Stimulated activated CD8-positive, alpha-beta memory T cell treated with anti-CD3 and anti-CD28 coated beads, Interleukin-12 subunit alpha, Interleukin-12 subunit beta, amount 100 ng/mL, for 24 hours (primary cell): ENCODE measurements around the gene PAK2.
"Not testable (repeated sequence)": the region's sequence is repeated elsewhere in the genome, so short reads cannot be mapped to it uniquely, and the experiment has no call there.

Experiments
- DNase-seq: peaks from one replicate; pipeline ENCODE4 v3.0.0-alpha.2; 2020; ENCODE audit errors: extremely low read depth

Gene PAK2

DNA sequence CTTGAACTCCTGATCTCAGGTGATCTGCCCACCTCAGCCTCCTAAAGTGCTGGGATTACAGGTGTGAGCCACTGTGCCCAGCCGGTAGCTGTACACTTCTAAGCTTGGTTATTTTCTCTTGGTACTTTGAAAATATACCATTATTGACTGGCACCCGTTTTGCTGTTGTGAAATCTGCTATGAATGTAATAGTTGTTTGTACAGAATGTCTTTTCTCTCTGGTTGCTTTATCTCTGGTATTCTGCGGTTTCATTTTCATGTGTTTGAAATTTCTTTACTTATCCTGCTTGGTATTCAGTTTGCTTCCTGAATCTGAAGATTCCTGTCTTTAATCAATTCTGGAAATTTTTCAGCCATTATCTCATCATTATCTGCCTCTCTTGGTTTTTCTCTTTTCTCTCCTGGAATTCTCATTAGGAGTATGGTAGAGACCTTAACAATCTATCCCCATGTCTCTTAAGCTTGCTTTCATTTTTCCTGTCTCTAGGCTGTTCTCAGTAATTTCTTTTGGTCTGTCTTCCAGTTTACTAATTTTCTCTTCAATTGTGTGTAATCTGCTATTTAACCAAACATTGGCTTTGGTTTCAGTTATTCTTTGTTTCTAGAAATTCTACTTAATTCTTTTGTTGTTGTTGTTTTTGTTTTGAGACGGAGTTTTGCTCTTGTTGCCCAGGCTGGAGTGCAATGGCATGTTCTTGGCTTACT, 2.8 kb upstream of the PAK2 start:
- DNase-seq = no peak

DNA sequence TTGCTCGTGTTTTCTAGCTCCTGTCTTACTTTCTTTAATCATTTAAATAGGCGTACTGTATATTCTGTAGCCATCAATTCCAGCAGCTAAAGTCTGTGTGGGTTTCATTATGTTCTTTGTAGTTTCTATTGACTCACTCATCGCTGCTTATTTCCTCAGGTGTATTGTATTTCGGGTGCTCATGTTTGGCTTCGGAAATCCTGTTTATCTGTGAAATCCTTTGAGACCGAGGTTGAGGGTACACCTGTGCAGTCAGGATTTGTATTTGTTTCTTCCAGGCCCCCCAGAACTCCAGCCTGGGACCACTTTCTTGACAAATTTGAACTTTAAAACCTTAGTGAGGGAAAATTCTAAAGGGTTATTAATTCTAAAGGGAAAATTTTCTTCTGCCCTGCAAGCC, 2.0 kb upstream of the PAK2 start:
- DNase-seq = no peak

DNA sequence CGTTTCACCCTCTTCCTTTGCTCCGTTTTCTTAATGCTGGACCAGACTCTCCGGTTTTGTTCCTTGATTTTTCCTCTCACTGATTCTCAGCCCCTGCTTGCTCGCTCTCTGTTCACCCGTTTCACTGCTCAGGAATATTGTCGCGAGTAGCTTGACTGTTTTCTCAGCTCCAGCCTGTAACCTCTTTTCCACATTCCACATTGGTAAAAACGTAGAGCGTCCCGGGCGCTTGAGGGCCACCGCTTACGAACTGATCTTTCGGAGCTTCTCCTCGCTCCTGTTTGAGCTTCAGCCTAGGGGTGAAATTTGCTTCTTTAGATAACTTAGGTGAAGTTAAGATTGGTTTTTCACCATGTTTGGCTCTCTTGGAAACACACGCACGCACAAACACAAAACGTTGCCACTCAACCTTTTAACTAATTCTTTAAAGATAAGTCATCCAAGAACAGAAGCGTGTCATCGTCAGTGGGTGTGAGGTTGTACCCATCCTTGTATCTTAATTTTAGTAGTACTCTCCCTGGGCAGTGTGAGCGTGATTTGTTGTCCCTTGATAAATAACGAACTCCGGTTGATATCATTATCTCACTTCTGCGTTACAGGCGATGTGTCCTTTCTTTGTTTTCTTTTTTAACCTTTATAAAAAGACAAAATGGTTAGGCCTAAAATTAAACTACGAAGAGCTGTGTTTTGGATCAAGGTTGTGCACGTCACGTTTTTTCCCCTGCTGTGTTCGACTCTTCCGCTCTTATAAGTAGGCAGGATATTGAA, 1.0 kb downstream of the PAK2 start:
- DNase-seq = peak; percentile 9

DNA sequence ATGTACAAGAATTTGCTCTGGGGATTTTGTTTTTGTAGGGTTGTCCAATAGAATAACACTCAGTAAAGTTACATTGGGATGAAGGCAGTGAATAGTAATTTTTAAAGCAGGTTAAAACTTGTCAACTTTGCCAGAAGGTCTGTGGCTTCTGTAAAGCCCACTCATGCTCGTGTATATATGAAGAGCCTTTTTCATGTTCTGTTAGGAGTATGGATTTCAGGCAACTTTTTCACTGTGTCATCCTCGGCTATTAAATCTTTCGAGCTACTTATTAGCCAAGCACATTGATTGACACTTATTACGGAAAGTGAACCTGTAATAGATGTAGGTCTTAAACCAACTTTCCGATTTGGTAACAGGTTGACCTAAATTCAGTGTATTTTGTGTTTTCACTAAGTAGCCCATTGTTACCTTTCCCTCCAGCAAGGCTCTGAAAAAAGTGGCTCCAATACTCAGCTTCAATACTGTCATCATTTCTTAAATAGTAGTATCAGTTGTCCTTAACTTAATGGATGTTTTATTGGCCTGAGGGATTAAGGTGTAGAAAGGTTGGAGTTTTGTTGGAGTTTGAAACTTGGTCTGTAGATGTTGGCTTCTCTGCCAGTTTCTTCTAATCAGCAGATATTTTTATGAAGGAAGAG, 1.7 kb downstream of the PAK2 start:
- DNase-seq = no peak

DNA sequence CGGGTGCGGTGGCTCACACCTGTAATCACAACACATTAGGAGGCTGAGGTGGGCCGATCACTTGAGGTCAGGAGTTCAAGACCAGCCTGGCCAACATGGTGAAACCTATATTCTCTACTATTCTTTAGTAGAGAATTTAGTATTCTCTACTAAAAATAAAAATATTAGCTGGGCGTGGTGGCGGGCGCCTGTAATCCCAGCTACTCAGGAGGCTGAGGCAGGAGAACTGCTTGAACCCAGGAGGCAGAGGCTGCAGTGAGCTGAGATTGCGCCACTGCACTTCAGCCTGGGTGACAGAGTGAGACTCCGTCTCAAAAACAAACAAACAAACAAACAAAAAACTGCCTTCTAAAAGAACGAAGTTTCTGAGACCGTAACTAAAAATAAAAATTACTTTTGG, 3.9 kb downstream of the PAK2 start:
- not testable (repeated sequence) for DNase-seq

DNA sequence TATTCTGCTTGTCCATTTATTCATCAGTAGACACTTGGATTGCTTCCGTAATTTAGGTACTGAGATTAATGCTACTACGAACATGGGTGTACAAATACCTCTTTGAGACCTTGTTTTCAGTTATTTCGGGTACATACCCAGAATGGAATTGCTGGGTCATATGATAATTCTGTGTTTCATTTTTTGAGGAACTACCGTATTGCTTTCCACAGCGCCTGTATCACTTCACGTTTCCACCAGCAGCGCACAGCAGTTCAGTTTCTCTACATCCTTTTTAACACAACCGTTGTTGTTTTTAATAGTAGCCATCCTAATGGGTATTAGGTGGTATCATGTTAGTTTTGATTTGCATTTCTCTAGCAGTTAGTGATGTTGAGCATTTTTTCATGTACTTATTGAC, 9.5 kb downstream of the PAK2 start:
- DNase-seq = no peak

DNA sequence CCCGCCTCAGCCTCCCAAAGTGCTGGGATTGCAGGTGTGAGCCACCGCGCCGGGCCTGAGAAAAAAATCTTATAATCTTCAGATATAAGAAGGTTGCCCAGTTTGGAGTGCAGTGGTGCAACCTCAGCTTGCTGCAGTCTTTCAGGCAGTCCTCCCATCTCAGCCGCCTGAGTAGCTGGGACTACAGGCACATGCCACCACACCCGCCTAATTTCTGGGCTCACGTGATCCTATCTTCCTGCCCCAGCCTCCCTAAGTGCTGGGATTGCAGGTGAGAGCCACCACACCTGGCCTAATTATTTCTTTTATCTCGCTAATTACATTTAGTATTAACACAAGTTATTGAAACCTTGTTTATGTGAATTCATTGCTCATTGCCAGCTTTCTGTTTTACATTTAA, 13.5 kb downstream of the PAK2 start:
- no peak for DNase-seq

DNA sequence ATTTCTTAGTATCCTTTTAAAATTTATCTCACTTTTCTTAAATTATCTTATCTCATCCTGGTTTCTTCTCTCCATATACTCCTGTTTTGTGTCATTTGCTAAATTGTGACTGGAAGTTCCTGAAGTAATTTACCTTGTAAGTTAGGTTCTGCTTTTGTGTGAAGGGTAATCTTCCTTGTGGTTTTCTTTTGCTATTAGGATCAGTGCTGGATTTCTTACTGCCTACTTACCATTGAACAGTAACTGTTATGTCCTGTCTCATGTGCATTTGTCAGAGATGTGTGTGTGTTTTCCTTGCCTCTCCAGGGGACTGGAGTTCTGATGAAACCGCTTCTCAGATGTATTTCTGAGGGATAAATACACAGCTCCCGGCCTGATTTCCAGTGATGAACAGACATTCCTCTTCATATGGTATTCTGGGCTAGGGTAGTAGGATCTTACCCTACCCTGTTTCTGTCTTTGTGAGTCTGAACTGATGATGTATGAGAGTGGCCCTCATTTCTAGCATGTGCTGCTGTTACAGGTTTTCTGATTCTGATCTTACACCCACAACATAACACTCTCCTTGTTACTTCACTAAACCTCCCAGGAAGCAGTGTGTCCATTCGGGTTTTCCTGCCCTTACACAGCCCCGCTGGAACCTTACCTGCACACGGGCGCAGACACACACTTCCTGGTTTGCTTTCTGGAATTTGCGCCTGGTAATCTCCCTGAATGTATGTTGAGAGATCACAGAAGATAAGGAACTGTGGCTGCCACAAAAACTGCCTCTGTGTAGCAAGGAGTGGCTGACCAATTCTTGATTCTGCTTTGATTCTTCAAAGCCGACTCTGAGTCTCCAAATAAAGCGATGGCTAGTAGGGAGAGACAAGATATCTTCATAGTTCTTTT, 14.7 kb downstream of the PAK2 start:
- no peak for DNase-seq

DNA sequence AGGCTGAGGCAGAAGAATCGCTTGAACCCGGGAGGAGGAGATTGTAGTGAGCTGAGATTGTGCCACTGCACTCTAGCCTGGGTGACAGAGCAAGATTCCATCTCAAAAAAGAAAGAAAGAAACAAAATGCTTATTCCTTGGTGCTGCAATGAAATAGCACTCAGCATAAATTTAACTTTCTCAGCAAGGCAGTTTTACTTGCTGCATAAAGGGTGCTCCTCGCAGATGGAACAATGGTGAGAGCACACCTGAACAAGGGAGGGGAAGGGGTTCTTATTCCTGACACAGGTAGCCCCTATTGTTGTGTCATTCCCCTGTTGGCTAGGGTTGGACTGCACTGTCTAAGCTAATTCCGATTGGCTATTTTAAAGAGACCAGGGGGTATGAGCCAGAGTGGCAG, 17.1 kb downstream of the PAK2 start:
- DNase-seq = no peak

DNA sequence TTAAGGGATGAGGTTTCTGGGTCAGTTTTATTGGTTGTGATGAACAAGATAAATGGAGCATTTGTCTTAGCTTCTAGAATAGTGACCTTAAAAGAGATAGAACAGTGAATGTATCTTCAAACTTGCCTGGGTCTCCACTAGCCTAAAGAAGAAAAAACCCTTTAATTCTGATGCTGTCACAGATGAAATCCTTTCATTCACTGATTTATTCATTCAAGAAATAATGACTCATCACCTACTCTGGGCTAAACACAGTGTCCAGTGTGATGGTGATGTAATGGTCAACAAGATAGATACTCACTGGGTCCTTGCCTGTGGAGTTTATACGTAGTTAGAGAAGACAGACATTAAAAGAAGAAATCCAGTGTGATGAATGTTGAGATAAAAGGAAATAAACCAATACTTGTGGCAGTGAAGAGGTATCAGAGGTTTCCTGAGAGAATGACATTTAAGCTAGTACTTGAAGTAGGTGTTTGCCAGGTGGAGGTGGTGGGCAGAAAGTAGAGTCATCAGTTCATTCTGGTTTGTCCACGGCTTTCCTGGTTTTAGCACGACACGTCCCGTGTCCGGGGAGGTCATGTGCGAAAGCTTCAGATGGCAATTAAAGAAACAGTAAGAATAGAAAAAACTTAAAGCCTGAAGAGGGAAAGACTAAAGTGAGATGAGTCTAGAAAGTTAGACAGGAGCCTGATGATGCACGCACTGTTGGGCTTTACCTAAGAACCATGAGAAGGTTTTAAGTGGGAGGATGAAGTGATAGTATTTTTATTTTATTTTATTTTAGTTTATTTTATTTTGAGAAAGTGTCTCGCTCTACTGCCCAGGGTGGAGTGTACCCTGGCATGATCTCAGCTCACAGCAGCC, 18.5 kb downstream of the PAK2 start:
- DNase-seq = no peak

DNA sequence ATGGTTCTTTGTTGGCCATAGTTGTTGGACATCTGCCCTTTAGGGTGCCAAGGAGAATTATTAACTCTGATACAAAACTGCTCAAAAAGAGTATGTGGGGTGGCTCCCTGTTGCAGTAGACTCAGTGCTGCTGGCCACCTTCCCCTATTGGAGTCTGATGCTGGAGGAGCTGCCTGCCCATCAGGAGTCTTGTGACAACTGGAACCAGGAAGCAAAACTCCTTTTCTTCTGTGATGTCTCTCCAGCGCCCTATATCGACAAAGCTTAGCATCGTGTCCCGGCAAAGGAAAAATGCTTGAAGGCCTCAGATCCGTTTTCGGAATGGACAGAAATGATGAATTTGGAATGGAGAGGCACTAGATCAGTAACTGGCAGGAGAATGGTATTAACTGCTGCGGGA, 23.5 kb downstream of the PAK2 start:
- no peak for DNase-seq

DNA sequence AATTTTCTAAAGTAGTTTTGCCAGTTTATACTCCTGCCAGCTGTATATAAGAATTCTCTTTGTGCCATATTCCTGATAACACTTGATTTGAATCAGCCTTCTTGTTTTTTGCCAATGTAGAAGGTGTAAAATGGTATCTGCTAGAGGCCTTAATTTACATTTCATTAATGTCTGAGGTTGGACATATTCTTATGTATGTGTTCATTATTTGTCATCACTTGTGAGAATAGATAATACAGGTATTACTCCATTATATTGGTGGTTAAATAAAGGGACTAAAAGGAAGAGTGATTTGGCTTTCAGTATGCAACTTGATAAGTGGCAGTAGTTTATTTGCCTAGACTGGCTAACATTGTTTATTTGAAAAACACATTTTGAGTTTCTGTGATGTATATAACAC, 25.8 kb downstream of the PAK2 start:
- DNase-seq = no peak

DNA sequence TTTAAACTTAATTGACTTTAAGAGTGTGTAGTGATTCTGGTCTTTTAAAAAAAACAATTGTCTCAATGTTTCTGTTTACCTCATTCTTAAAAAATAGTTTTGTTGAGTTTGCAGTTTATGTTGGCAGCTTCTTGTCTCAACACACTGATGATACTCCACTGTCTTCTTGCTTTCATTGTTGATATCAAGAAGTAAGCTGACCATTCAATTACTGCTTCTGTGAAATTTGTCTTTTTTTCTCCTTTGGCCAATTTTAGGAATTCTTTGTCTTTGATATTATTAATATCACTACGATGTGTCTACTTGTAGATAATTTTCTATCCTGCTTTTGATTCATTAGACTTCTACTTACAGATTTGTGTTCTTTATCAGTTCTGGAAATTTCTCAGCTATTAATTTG, 31.4 kb downstream of the PAK2 start:
- DNase-seq = no peak

DNA sequence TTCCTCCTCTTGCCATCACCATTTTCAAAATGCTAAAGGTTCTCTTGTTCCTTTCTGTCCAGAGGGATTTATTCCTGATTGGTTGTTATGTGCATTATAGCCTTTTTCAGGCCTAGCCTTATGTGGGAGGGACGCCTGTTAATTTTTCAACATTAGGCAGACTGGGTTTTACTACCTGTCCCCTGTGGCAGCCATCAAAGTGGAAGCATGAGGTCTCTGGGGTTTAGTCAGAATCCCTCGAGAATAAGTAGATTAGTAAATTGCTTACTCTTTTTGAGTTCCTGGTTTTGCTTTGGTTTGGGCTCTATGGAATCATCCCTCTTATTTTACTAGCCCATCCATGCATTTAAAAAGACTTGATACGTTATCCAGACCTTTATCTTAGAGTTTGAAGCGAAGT, 32.4 kb downstream of the PAK2 start:
- DNase-seq = no peak

DNA sequence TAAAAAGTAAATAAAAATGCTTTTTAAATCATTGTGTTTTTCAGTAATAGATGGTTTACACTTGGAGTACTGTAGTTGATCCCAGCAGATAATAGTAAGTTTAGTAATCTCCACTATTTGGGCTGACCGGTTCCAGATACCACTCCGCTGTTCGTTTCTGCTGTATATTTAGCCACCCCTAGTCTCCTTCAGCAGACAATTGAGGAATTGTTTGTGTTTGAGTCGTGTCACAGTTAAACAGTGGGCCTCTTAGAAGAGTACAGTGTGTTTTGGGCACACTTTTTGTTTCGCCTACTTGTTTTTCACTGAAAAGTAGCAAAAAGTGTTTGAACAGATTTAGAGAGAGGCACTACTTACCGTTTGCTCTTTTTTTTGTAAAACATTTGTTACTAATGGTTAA, 33.2 kb downstream of the PAK2 start:
- DNase-seq = no peak

DNA sequence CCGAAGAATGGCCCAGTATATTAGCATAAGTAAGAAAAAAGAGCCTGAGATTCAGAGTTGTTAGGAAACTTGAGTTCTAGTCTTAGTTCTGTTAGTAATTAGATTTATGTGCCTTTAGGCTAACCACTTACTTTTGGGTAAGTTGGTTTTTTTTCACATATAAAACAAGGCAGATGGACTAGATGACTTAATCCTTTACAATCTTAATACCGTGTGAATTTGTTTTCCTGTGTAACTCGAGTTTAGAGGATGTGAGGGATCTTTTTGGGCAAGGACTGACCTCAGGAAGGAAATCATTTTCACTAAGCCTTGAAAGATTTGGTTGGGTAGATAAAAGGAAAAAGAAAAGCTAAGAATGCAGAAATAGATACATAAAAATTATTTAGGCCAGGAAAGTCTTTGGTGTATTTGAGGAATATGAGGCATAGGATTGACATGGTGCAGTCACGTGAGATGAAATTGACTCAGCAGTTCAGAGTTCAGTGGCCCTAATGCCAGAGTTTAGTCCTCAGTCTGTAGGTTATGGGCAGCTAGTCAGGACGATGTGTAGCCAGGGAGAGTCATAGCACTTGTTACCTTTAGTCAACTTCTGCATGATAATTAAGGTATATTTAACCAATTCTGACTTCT, 34.6 kb downstream of the PAK2 start:
- DNase-seq = no peak

DNA sequence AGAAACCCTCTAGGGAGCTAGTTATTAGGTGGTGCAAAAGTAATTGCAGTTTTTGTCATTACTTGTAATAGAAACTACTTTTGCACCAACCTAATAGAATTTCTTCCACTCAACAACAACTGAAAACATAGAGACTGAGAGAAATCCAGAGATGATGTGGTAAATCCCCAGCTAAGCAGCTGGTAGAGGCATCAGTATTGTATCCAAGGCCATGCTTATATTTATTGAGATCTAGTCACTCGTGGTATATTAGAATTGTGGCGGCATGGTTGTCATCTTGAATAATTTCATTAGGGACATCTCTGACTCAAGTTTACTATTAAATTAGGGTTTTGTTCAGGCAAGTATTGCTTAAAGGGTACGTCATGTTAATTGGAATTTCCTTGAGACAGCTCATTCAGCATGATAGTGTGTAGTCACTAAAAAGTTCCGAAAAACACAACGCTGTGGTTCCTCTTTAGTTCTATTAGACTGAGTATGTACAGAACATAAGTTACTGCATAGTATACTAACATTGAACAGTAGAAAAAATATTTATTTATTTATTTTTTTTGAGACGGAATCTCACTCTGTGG, 35.3 kb downstream of the PAK2 start:
- no peak for DNase-seq

DNA sequence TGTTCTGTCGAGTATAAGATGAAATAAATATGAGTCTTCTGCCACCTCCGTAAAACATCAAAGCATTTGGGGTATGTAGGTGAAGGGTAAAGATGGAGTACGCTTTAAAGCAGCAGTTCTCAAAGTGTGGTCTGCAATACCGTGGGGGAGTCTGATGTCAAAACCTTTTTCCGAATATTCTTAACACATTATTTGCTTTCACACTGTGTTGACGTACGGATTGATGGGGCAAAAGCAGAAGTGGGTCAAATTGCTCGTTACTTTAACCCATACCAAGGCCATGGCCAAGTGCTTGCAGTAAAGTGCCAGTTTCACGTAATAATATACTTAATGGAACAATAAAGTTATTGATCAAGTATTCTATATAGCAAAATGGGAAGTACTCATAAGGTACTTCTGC, 36.3 kb downstream of the PAK2 start:
- no peak for DNase-seq

DNA sequence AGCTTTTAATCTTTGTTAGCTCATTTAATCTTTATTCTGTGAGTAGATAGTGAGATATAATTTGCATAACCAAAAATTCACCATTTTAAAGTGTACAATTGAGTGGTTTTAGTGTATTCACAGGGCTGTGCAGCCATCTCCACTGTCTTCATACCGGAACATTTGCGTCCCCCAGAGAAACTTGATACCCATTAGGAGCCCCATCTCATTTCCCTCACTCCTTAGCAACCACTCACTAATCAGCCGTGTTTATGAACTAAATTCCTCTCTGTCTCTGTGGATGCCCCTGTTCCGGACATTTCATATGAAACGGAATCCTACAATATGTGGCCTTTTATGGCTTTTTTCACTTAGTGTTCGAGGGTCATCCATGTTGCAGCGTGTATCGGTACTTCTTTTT, 38.2 kb downstream of the PAK2 start:
- DNase-seq = no peak

DNA sequence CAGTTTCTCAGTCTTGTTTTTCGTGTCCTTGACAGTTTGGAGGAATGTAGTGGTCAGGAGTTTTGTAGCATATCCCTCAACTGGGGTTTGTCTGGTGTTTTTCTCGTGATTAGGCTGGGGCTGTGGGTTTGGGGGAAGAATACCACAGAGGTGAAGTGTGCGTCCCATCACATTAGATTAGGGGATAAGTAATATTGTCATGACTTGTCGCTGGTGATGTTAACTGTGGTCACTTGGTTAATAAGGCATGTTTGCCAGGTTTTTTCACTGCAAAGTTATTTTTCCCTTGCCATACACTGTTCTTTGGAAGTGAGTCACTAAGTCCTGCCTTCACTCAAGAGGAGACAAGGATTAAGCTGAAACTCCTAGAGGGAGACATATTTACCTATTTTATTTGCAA, 39.1 kb downstream of the PAK2 start:
- DNase-seq = no peak
